DMS153 (cell line): ENCODE measurements around the gene MYH11.

ENCODE experiments used
- DNase-seq: peaks from one replicate; lab custom pipeline; 2025; lab: John Stamatoyannopoulos, UW

Gene MYH11

GRCh38 chr16:15856901-15857698 is at the start of gene MYH11:
Gene MYH11, minus strand, starts transcription at chr16:15857028. Its CDS starts 18,776 bp downstream, at chr16:15838252.
- no peak for DNase-seq

- DNase-seq, result no peak
Measured at GRCh38 chr16:15906439-15906838, 49.6 kb upstream of the MYH11 start.

DNA sequence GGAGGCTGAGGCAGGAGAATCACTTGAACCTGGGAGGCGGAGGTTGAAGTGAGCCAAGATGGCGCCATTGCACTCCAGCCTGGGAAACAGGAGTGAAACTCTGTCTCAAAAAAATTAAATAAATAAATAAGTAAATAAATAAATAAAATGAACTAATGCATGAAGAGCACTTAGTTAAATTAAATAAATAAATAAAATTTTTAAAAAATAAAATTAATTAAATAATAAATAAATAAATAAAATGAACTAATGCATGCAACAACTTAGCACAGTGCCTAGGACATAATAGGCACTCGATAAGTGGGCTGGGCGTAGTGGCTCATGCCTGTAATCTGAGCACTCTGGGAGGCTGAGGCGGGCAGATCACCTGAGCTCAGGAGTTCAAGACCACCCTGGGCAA is 47.1 kb upstream of the MYH11 start:
- no peak for DNase-seq

- no peak for DNase-seq
Measured at GRCh38 chr16:15900901-15901500, 44.2 kb upstream of the MYH11 start.

DNA sequence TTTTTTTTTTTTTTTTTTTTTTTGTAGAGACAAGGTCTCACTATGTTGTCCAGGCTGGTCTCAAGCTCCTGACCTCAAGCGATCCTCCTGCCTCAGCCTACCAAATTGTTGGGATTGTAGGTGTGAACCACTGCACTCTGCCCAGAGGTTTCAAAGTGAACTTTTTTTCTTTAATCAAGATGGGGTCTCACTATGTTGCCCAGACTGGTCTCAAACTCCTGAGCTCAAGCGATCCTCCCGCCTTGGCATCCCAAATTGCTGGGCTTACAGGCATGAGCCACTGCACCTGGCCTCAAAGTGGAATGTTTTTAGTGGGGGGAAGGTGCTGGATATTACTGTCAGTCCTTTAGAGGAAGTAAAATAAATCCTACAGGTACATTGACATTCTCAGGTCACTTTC is 43.5 kb upstream of the MYH11 start:
- no peak for DNase-seq

DNA sequence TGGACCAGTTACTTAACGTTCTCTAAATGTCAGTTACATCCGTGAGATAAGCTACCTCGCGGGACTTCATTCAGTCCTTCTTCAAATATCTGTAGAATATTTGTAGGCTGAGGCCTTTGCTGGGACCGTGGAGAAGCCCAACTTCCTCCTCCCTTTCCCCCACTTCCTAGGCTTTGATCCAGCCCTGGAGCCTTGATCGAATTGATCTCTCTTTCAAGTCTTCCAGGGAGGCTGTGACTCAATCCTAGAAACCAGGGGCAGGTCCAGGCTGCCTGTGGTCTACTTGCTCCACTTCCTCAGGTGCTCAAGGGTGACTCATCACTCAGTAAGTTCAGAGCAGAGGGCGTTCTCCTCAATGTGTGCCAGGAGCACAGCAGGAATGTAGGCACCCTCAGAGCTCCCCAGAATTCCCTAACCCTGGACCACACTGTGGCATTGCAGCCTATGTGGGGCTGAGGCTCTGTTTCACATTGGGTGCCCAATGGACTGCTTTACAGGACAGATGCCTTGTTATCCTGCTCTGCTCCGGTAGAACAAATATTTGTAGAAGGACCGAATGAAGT is 42.8 kb upstream of the MYH11 start:
- no peak for DNase-seq

- DNase-seq, result no peak
Measured at GRCh38 chr16:15898654-15899053, 41.8 kb upstream of the MYH11 start.

DNA sequence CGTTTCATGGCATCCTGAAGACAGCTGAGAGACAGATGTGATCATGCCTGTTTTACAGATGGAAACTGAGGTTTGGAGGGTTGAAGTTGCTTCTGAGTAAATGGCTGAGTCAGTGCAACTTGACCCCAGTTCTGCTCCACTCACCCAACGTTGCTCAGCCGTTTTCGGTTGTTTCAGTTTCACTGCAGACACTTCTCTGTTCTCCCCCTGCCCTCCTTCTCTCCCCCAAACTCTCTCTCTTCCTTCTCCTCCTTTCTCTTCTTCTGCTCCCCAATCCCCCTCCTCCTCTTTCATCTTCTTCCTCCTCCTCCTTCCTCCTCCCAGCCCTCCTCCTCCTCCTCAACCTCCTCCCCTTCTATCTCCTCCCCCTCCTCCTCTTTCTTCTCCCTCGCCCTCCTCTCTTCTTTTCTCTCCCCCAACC is 41.0 kb upstream of the MYH11 start:
- no peak for DNase-seq

DNA sequence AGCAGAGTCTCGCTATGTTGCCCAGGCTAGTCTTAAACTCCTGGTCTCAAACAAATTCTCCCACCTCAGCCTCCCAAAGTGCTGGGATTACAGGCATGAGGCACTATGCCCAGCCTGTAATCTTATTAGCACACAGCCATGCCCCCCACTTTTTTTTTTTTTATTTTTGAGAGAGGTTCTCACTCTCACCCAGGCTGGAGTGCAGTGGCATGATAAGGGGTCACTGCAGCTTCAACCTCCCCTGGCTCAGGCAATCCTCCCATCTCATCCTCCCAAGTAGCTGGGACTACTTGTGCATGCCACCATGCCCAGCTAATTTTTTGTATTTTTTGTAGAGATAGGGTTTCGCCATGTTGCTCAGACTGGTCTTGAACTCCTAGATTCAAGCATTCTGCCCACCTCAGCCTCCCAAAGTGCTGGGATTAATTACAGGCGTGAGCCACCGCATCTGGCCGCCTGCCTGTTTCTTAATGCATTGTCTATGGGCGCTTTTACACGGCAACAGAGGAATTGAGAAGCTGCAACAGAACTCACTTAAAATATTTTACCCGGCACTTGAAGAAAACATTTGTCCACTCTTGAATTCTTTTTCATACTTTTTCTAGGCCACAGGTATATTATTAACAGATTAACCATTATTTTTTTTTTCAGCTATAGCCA is 40.4 kb upstream of the MYH11 start:
- no peak for DNase-seq

DNA sequence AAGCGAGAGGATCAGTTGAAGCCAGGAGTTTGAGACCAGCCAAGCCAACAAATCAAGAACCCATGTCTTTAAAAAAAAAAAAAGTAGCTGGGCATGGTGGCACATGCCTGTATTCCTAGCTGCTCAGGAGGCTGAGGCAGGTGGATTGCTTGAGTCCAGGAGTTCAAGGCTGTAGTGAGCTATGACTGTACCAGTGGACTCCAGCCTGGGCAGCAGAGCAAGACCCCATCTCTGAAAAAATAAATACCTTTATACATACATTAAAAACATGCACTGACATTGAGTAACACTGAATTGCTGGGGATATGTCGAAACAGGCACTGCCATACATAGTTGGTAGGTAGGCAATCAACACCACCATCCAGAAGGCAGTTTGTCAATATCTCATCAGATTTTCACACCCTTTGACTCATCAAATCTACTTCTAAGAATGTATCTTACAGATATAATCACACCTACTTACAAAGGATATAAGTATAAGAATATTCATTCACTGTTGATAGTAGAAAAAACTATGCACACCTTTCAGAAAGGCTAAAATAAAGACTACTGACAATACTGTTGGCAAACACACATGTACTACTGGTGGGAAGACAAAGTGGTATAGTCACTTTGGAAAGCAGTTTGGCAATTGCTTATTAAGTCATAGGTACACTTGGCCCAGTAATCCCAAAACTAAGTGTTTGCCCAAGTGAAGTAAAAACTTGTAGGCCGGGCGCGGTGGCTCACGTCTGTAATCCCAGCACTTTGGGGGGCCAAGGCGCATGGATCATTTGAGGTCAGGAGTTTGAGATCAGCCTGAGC is 37.9 kb upstream of the MYH11 start:
- DNase-seq, result no peak

DNA sequence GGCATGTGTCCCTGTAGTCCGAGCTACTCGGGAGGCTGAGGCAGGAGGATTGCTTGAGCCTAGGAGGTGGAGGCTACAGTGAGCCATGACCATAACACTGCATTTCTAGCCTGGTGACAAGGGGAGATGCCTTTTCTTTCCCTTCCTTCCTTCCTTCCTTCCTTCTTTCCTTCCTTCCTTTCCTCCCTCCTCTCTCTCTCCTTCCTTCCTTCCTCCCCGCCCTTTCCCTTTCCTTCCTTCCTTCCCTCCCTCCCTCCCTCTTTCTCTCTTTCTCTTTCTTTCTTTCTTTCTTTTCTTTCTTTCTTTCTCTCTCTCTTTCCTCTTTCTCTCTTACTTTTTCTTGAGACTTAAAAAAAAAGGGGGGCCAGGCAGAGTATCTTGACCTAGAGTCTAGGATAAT is 34.7 kb upstream of the MYH11 start:
- DNase-seq, result no peak

DNA sequence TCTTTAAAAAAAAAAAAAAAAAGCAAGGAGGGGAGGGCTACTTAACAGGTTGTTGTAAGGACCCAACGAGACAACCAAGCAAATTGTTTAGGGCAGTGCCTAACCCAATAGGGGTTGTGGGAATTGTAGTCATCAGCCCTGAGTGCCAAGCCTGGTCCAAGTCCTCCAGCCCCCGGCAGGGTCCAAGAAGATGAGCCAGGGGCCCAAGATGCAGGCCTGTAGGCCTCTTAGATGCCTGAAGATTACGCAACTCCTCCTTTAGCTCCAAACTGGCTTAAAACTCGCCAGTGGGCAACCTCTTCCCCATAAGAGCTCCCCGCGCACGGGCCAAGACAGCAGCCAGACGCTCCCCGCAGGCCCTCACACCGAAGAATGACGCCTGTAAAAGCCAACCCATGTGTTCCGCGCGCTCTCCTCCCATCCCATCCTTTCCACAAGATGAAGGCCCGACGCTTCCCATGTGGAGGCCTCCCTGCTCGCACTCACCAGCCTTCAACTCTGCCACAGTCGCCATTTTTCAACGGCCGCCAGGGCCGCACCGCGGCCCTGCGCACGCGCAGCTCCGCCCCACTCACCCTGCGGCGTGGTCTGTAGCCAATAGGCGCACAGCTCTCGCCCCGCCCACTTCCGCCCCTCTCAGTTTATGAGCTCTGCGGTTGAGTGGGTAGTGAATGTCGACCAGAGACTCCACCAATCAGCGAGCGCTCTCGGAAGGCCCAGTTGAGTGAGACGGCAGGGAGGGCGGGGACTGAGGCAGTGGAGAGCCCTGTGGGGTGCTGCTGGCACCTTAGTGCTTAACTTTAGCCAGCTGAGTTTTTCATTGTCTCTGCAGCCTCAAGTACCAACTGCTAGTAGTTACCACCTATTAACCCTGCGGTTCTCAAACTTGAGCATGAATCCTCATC is 31.5 kb upstream of the MYH11 start, which contains the start of gene CEP20:
Gene CEP20, minus strand, starts transcription at position 532 of the 905 bp plus-strand sequence. Its CDS starts 18 bp downstream, at position 514.
- DNase-seq, result peak; percentile 98

DNA sequence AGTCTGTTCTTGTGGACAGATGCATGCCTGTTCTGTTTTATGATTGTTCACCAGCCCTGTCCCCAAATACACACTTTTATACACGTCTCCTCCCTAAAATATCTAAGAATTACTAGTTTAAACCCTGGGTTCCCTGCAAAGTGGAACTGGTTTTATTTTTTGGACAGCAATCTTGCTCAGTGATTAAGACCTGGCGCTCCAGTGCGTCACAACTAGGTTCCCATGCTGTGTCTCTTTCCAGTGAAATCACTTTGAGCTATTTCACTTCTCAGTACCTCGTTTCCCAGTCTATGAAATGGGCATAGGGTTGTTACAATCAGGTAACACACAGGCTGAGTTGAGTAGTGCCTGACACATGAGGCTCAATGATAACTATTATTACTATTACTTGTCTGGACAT is 30.5 kb upstream of the MYH11 start:
- no peak for DNase-seq

GRCh38 chr16:15886078-15886477 is 29.2 kb upstream of the MYH11 start:
- no peak for DNase-seq

- DNase-seq, result no peak
Measured at GRCh38 chr16:15885560-15886001, 28.8 kb upstream of the MYH11 start.

DNA sequence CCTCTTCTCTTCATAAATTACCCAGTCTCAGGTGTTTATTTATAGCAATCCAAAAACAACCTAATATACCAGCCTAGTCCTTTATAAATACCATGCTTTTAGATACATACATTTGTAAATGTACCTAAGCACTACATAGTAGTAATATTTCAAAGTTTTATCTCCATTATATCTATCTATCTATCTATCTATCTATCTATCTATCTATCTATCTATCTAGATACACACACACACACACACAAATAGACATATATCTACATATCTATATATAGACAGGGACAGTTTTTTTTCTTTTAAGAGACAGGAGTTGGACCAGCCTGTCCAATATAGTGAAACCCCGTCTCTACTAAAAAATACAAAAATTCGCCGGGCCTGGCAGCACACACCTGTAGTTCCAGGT is 25.7 kb upstream of the MYH11 start:
- no peak for DNase-seq

DNA sequence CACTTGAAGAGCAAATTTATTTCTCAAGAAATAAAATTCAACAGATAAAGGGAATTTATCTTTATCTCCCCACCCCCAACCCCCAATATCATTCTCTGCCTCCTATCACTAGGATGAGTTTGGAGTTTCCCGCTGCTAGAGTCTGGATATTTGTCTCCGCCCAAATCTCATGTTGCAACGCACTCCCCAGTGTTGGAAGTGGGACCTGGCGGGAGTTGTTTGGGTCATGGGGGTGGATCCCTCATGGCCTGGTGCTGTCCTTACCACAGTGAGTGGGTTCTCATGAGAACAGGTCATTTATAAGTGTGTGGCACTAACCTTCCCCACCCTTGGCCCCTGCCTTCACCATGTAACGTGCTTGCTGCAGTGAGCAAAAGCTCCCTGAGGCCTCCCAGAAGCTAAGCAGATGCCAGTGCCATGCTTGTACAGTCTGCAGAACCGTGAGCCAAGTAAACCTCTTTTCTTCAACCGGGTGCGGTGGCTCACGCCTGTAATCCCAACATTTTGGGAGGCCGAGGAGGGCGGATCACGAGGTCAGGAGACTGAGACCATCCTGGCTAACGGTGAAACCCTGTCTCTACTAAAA is 25.1 kb upstream of the MYH11 start:
- DNase-seq, result no peak

GRCh38 chr16:15880434-15881308 is 23.8 kb upstream of the MYH11 start:
- DNase-seq, result no peak

- no peak for DNase-seq
Measured at GRCh38 chr16:15879255-15879811, 22.5 kb upstream of the MYH11 start.
